Activated T-cell treated with anti-CD3 and anti-CD28 coated beads for 1 hour (primary cell): Measurements from ENCODE around the gene HIRIP3.
A peak's percentile ranks its signal among the peaks of the same experiment; 100 is the strongest.

Experiments
- DNase-seq: peaks from one replicate; pipeline ENCODE4 v3.0.0-alpha.2; 2020; ENCODE audit warnings: low read depth

Gene HIRIP3

DNA sequence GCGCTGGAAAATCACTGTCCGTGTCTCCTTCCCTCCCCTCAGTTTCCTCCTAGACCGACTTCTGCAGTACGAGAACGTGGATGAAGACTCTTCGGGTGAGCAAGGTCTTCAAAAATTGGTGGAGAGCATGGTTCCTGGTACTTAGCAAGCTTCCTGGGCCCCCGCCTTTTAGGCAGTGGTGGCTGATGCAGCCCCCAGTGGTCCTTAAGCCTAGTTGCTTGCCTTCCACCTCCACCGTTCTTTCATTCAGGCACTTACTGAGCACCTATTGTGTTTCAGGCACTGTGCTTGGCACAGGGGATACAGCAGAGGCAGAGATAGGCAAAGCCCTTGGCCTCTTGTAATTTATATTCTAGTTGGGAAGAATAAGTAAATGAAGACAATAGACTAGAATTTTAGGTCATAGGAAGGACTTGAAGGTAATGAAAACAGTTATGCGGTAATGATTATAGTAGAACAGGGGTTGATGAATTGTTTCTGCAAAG lies 1.4 kb upstream of the HIRIP3 start:
- no peak for DNase-seq

GRCh38 chr16:29995911-29996765 lies 721 bp upstream of the HIRIP3 start, which contains the start of gene INO80E:
Gene INO80E (plus strand): TSS chr16:29996241. CDS start chr16:29996311, 70 bp downstream.
- DNase-seq, result peak; percentile 99

DNA sequence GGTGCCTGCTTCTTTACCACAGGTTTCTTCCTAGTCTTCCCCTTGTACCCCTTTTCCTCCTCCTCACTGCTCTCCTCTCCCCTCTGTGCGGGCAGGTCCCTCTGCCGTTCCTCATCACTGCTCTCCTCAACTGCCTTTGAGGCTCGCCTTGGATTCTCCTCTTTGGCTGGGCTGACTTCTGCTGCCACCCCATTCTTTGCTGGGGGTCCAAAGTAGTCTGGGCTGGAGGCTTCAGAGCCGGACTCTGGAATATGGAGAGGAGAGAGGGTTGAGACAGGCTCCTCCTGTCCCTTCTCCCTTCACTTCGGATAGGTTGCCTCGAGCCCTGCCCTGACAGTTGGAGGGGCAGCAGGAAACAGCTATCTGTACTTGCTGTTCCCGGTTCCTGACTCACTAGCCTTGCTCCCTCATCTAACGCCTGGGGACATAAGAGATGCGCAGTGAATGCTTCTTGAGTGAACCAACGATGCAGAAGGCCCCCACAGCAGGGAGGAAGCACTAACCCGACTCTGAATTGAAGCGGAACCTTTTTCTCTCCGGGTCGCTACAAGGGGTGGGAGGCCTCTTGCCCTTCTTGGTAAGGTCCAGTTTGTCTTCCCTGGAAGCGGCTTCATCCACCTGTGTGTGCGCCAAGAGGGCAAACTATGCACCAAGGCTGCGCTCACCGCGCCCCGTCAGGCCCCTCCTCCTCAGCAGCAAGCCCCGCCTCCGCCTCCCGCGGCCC lies 655 bp downstream of the HIRIP3 start:
- DNase-seq, result no peak

DNA sequence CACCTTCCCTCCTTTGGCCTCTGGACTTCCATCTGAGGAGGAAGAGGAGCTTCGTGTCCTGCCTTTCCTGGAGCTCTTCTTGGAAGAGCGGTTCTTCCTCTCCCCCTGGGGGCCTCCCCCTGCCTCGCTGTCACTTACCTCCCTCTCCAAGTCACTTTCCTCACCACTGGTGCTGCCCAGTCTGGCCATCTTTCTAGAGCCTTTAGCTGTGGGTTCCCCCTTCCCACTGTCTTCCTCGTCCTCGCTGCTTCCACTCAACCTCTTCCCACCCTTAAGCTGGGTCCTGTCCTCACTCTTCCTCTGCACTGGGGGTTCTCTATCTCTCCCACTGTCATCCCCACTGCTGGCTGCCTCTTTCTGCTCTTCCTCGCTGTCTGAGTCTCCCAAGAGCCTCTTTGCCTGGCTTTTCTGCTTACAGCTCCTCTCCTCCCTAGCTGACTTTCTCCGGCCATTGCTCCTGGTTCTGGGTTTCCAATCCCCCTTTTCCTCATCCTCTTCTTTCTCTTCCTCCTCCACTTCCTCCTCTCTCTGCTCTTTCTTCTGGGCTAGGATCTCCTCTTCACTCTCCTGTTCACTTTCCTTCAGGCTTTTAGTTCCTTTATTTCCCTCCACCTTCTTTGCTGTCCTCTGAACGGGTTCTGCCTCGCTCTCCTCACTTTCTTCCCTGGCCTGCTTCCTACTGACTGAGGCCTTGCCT lies 1.4 kb downstream of the HIRIP3 start:
- DNase-seq, result no peak

GRCh38 chr16:29993191-29993902 lies 2.1 kb downstream of the HIRIP3 start:
- DNase-seq, result no peak

DNA sequence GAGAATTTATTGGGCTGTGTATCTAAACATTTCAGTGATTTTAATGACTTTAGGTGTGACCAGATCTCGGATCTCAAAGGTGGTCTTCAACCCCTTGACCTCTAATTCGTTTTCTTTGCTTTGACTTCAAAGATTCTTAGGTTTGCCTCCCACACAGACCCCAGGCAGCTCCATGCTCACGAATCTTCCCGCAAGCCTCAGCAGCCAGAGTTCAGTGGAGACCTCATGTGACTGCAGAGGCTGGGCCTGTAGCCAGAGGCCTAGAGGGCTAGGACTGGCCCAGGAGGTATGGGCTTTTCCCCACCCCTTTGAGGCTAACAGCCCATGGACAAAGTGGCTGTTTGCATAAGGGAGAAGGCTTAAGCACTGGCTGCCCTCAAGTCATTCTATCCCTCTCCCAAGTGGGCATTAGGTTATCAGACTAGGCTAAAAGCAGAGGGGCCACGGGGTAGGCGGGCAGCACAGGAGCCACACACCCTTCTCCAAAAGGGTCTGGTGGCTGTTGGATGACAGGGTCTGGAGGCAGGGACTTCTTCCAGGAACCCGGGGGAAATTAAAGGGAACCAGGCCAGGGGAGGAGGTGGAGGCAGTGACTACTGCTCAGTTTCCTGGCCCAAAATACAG lies 3.0 kb downstream of the HIRIP3 start:
- DNase-seq, result no peak

GRCh38 chr16:29991571-29991904 lies 3.9 kb downstream of the HIRIP3 start:
- DNase-seq, result no peak

GRCh38 chr16:29990883-29991570 lies 4.4 kb downstream of the HIRIP3 start:
- no peak for DNase-seq

DNA sequence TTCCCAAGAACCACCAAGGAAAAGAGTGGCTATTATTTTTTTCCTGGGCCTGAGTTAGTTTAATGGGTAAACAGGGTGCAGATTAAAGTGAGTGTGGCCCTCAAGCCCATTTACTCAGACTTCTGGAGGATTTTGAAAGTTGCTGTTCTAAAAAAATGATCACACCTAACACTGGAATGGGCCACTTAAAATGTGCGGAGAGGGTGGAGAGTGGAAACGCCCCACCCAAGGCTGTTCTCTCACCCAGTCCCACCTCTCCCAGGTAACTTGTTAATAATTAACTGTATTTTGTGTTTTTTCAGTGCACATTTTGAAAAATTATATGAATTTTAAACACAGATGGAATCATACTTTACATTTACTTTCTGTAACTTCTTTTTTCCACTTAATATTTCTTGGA lies 5.4 kb downstream of the HIRIP3 start:
- DNase-seq, result no peak

DNA sequence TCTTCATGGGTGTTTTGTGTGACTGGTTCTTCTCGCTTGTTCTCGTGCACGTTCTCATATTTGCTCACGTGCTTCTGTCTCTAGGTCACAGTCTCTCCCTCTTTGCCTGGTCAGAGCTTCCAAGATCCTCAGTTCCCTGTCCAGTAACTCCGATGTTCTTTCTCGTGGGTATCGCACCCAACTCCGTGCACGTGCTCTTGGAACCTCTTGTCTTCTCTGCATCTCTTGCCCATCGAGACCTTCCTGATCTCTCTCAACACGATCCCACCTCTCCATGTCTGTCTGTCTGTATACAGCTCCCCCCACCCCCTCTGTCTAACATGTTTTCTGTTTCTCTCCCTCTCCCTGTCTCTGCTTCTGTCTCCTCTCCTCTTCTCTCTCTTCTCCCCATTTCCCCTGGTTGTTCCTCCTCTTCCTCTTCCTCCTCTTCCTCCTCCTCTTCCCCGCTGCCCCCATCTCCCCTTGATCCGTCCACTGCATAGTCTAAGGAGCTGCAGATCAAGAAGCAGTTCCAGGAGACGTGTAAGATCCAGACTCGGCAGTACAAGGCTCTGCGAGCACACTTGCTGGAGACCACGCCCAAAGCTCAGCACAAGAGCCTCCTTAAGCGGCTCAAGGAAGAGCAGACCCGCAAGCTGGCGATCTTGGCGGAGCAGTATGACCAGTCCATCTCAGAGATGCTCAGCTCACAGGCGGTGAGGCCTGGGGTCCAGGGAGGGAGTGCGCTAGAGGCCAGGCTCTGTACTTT lies 6.1 kb downstream of the HIRIP3 start:
- DNase-seq, result no peak

- no peak for DNase-seq
Observed at GRCh38 chr16:29988346-29989075, 6.9 kb downstream of the HIRIP3 start.

DNA sequence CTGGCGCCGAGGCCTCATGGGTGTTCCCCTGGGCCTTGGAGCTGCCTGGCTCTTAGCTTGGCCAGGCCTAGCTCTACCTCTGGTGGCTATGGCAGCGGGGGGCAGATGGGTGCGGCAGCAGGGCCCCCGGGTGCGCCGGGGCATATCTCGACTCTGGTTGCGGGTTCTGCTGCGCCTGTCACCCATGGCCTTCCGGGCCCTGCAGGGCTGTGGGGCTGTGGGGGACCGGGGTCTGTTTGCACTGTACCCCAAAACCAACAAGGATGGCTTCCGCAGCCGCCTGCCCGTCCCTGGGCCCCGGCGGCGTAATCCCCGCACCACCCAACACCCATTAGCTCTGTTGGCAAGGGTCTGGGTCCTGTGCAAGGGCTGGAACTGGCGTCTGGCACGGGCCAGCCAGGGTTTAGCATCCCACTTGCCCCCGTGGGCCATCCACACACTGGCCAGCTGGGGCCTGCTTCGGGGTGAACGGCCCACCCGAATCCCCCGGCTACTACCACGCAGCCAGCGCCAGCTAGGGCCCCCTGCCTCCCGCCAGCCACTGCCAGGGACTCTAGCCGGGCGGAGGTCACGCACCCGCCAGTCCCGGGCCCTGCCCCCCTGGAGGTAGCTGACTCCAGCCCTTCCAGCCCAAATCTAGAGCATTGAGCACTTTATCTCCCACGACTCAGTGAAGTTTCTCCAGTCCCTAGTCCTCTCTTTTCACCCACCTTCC lies 7.9 kb downstream of the HIRIP3 start:
- DNase-seq, result no peak

GRCh38 chr16:29986931-29987330 lies 8.5 kb downstream of the HIRIP3 start:
- DNase-seq, result no peak

- no peak for DNase-seq
Observed at GRCh38 chr16:29986231-29986630, 9.2 kb downstream of the HIRIP3 start.

- no peak for DNase-seq
Observed at GRCh38 chr16:29985271-29985811, 10.1 kb downstream of the HIRIP3 start.

DNA sequence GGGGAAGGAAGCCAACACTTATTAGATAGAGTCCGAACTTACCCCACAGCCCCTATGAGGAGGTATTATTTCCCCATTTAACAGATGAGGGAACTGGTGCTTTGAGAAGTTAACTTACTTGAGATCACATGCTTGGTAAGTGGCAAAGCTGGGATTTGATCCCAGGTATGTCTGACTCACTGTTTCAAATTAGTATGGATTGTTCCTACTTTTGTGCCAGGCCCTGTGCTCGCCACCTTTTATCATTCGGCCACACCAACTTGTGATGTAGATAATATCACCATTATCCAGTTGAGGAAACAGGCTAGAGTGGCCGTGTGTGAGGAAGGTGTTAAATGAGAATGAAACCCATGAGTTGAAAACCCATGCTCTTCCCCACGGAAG lies 10.7 kb downstream of the HIRIP3 start:
- DNase-seq, result no peak

- DNase-seq, result no peak
Observed at GRCh38 chr16:29984137-29984763, 11.2 kb downstream of the HIRIP3 start.
